Stimulated activated CD4-positive, alpha-beta T cell treated with anti-CD3 and anti-CD28 coated beads, Interleukin-2, amount 100 ng/mL, for 48 hours (primary cell): ENCODE data around the gene CYSRT1.
"Not testable (repeated sequence)": the region's sequence is repeated elsewhere in the genome, so short reads cannot be mapped to it uniquely, and the experiment has no call there.

Source experiments
- DNase-seq, 2 donors: peaks; one replicate each; pipeline ENCODE4 v3.0.0-alpha.2; 2020

CYSRT1 gene

DNA sequence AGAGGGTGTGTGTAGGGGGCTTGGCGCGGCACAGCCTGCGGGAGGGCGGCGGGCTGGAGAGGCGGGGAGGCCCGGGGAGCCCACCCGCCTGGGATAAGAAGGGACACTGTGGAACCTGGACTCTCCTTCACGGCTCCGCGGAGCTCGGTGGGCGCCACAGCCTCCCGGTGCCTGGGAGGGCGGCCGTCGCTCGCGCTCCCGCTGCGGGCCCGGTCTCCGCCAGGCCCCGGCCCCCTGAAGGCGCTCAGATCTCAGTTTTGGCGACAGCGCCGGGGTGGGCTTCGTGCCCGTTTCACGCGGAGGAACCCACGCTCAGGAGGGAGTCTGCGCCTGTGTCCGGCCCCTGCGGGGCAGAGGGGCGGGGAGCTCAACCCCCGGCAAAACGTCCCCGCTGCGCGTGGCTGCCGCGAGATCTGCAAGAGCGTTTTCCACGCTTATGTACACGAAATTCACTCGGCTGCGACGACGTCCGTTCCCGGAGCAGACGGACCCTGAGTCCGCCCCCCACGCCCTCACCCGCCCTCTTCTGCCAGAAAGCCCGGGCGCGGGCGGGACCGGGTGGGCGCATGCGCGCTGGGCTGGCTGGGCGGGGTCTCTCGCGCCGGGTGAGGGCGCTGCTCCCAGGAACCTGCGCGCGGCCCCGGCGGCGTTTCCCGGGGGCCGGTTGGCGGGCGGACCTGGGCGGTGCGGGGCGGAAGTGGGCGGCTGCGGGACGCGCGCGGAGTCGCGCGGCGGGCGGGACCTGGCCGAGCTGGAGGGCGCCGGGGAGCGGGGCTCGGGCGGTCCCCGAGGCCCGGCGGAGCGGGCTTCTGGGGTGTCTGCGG lies 29.9 kb downstream of the CYSRT1 start, which contains the start of gene NELFB:
Gene NELFB, plus strand, starts transcription at position 704 of the 824 bp plus-strand sequence.
- peak; percentile 97 to 99 for DNase-seq

DNA sequence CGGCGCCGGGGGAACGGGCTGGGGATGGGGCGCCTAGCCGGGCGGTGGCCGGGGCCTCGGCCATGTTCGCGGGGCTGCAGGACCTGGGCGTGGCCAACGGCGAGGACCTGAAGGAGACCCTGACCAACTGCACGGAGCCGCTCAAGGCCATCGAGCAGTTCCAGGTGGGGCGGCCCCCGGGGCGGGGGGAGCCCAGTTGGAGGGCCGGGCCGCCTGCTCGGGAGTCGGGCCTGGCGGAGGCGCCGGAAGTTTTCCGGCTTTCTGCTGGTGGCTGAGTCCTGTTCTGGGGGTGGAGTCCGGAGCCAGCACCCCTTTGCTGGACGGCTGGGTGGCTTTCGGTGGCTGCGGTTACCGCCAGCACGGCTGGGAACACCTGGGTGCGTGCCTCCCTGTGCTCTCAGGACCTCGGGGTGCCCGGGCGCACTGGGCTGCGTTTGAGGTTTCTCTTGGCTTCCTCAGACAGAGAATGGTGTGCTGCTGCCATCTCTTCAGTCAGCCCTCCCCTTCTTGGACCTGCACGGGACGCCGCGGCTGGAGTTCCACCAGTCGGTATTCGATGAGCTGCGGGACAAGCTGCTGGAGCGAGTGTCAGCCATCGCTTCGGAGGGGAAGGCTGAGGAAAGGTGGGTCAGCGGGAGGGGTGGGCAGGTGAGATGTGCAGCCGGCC lies 30.6 kb downstream of the CYSRT1 start:
- no peak for DNase-seq

GRCh38 chr9:137256362-137256761 lies 31.4 kb downstream of the CYSRT1 start:
- DNase-seq: no peak

DNA sequence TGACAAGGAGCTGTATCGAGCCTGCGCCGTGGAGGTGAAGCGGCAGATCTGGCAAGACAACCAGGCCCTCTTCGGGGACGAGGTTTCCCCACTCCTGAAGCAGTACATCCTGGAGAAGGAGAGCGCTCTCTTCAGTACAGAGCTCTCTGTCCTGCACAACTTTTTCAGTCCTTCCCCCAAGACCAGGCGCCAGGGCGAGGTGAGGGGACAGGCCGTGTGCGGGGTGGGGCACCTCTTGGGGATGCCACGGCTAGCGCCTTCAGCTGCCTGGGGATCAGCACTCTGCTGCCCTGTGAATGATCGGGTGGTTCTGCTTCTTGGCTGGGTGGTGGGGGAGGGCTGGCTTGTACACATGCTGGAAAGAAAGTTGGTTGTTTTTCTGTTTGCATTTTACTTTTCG lies 31.9 kb downstream of the CYSRT1 start:
- DNase-seq: no peak

- not testable (repeated sequence) for DNase-seq
Observed at GRCh38 chr9:137262173-137262908, 37.4 kb downstream of the CYSRT1 start.

GRCh38 chr9:137262909-137263285 lies 37.9 kb downstream of the CYSRT1 start:
- no peak for DNase-seq

DNA sequence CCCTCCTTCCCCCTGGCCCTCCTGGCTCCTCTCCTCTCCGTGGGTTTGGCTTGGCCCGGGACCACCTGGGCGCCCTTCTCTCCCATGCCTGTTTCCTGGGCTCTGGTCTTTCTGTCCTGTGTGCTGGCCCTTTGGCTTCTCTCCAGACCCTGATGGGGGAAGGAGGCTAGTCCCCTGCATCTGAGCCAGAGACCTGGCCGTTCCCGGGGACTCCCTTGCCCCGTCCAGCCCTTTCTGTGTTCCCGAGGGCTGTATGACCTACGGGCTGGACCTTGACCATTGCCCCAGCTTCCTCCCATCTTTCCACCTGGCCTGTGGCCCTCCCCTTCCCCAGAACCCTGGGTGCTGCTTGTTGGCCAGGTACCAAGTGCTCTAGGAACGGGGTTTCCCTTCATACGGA lies 38.5 kb downstream of the CYSRT1 start:
- no peak for DNase-seq

DNA sequence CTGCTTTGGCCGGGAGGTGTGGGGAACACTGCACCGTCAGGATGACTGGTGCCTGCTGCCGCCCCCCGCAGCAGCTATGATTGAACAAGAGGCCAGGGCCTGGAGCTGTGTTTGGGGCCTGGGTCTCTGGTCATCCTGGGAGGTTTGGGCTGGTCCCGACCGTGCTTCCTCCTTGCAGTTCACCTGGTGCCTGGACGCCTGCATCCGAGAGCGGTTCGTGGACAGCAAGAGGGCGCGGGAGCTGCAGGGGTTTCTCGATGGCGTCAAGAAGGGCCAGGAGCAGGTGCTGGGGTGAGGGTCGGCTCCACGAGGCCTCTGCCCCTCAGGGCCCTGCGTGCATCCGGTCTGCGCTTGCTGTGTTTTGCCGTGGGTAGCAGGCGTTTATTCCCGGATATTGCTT lies 39.1 kb downstream of the CYSRT1 start:
- DNase-seq: no peak

DNA sequence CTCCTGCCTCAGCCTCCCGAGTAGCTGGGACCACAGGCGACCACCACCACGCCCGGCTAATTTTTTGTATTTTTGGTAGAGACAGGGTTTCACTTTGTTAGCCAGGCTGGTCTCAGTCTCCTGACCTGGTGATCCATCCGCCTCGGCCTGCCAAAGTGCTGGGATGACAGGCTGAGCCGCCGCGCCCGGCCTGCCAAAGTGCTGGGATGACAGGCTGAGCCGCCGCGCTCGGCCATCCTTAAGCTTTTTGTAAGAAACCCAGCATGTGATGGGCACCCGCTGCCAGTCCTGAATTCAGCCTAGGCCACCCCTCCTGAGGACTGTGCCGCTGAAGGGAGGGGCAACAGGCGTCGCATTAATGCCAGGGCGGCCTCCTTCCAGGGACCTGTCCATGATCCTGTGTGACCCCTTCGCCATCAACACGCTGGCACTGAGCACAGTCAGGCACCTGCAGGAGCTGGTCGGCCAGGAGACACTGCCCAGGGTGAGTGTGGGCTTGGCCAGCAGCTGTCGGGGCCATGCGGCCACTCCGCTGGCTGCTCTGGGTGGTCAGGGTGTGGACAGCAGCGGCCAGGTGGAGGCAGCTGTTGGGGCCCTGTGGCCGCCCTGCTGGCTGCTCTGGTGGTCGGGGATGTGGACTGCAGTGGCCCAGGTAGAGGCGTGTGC lies 40.7 kb downstream of the CYSRT1 start:
- DNase-seq: no peak

GRCh38 chr9:137266162-137266527 lies 41.2 kb downstream of the CYSRT1 start:
- DNase-seq: no peak

GRCh38 chr9:137266585-137267453 lies 41.8 kb downstream of the CYSRT1 start:
- DNase-seq: no peak

DNA sequence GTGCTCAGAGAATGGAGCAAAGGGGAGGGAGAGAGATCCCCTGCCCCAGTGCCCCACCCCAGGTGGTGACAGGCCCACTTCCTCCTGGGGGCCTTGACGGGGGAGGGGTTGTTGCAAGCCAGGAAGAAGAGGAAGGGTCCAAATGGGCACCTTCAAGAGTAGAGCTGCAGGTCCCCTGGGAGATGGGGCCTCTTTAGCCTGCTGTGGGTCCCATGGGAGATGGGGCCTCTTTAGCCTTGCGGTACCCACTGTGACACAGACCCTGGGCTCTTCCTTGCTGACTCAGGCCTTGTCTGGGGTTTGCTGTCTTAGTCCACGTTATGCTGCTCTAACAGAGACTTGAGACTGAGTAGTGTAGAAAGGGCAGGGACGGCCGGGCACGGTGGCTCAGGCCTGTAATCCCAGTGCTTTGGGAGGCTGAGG lies 43.0 kb downstream of the CYSRT1 start:
- no peak for DNase-seq

- no peak for DNase-seq
Observed at GRCh38 chr9:137268538-137269201, 43.7 kb downstream of the CYSRT1 start.

GRCh38 chr9:137269231-137269772 lies 44.3 kb downstream of the CYSRT1 start:
- DNase-seq: no peak

GRCh38 chr9:137270929-137271695 lies 46.1 kb downstream of the CYSRT1 start:
- DNase-seq: no peak

GRCh38 chr9:137271696-137272076 lies 46.7 kb downstream of the CYSRT1 start:
- DNase-seq: no peak

DNA sequence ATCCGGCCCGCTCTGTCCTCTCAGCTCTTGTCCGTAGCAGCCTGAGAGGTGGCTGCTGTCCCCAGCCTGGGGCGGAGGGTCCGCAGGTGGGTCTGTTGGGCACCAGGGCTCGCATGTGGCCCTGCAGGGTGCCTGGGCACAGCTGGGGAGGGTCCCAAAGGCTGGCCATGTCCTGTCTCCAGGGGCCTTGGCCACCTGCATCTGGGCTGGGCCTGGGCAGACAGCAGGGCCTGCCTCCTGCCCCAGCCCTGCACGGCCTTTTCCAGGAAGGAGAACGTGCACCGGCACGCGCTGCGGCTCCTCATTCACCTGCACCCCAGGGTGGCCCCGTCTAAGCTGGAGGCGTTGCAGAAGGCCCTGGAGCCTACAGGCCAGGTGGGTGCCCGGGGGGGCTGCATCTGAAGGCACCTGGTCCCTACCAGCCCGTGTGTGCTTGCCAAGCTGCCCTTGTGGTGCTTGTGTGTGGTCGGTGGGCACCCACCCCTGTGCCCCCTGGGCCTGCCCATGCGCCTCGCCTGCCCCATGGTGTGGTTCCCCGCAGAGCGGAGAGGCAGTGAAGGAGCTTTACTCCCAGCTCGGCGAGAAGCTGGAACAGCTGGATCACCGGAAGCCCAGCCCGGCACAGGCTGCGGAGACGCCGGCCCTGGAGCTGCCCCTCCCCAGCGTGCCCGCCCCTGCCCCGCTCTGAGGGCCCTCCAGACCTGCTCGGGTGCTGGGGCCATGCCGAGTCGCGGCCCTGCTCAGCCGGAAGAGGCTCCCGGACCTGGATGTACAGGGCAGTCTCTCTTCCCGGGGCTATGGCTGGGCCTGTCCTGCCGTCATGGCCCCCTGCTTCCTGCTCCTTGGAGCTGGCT lies 47.5 kb downstream of the CYSRT1 start:
- DNase-seq: no peak

- DNase-seq: no peak
Observed at GRCh38 chr9:137273095-137273490, 48.1 kb downstream of the CYSRT1 start.

DNA sequence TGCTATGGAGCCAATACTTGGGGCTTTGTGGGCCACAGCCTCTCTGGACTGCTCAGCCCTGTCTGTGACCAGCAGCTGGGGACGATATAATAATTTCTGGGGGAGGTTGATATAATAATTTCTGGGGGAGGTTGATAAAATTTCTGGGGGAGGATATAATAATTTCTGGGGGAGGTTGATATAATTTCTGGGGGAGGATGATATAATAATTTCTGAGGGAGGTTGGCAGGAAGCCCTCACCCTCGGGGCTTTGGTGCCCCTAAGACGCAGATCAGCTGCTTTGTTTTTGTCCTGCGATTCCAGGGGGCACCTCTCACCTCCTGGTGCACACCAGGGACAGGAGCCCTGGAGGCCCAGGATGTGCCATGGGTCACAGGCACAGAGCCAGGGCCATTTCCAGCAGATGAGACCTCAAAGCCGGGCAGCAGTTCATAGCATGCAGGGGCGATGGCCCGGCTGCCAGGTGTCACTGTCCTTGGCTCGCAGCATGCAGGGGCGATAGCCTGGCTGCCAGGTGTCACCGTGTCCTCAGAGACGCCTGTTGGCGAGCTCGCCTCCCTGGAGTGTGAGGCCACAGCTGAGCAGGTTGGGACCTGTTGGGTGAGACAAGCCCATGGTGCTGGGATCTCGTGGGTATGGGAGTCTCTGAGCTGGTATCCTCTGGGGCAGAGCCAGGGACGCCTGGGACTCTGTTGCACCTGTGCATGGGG lies 48.8 kb downstream of the CYSRT1 start:
- DNase-seq: no peak
